HG03135 (cell line): Measurements from ENCODE around the gene FAM131A.

Experiments used
- ATAC-seq: cut with Tn5 transposase; IDR thresholded peaks from one replicate; pipeline ENCODE4 v1.9.1; 2021; ENCODE audit warnings: mild to moderate bottlenecking, moderate library complexity; ENCODE audit not compliant: unreplicated experiment

Gene FAM131A

DNA sequence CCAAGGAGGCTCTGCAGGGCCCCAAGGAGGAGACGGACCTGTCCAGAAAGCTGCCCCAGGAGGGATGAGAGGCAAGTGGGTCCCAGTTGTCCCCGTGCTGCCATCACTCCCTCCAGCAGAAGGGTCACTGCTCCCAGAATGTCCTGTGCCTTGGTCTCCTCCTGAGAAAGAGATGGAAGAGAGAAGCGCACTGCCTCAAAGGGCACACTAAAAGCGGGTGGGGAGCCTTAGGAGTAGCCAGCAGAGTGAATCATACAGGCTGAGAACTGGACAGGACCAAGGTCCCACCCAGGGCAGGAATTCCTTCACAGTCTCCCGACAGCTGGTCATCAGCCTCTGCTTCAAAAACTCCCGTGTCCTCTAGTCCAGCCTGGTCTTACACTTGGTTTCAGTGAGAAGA is 36.0 kb downstream of the FAM131A start:
- no peak for ATAC-seq

DNA sequence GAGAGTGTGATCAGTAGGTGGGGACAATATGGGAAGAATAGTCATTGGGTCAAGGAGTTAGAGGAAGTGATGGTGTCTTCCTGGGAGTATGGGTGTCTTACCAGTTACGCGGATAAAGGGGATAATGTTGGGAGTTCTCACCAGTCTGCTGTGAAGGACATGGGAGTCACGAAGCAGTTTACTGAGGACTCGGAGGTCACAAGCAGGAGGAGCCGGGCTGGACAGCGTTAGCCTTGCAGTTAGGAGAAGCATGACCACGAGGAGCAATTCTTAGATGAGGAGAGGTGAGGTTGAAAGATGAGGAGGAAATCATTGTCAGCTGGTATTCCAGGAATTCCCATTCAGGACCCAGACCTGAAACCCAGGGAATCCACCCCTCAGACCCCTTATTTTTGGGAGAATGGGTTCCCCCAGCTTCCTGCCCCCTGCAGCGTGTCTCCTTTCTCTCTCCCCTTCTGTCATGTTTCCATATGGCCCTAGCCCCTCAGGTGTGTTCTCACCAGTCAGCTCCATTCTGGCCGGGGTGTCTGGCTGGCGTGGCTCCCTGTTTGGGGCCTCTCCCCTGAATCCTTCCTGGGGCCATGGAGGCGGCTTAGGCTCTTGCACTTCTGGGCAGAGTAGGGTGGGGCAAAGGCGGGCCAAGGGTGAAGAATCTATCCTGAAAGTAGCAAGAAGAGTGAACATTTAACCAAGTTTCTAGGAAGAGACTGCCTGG is 38.5 kb downstream of the FAM131A start:
- no peak for ATAC-seq

DNA sequence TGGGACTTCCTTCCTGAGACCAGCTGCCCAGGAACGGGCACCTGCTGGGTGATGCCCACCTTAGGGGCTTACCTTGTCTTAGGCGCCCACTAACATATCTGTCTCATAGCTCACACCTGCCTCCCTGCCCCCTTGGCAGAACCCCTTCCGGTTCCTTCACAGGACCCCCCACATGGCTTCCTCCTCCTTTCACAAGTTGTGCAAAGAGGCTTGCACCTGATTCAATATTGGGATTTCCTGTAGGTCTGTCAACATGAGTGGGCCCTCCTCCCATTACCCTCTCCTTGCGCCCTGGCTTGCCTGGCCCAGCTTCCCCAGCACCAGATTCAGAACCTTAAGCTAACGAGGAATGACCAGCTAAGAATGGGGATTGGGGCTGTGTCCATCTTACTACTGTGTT is 40.0 kb downstream of the FAM131A start:
- no peak for ATAC-seq

DNA sequence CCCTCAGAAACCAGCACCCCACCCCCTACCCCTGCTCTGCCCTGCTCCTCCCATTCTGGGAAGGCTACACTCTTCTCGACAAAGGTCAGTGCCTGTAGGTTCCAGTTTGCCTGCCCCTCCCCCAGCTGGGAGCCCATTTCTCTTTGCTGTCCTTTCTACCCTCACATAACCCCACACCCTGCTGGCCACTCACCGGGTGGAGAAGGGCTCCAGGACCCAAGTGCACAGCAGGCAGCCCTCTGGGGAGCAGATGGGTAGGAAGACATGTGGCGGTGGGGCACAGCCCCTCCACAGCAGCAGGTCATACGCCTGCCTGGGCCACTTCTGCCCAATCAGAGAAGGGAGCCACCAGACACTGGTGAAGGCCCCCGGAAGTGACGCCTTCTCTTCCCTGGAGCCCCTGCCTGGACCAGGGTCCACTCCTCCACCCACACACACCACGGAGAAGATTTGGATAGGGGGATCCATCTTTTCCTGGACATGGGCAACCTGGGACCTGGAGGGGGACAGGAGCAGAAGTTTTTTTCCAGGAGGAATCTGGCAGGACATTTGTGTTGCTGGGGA is 40.6 kb downstream of the FAM131A start, which contains the start of gene THPO:
TSS of gene THPO (minus strand) at position 326 of the 564 bp plus-strand sequence. CDS start 1,948 bp downstream, outside the sequence.
- ATAC-seq, result no peak

DNA sequence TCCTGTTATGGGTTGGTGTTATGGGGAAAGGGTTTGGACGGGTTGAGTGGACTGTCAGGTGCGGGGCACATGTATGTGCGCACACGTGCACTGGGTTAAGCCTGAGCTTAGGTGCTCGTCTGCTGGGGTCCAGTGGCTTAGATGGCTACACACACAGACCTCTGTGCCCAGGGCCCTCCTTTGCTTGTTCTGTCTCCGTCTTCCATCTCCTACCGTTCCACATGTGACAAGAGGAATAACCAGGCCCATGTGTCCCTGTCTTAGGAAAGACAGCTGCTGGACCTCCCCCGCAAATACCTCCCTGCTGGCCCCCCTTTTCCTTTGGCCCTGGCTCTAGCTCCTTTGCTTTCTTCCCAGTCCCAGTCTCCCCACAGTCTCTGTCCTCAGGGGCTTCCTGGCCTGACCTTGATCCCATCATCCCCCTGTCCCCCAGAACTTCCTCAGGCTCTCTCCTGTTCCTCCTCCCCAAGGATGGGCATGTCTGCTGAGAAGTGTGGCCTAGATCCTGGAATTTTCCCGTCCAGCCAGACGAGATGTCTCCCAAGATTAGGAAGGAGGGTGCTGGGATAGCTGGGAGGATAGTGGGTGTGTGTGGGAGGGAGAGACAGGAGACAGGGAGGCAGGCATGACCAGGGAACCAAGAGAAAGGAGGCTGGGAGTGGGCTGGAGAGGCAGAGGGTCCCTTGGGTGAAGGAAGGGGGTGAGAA is 41.4 kb downstream of the FAM131A start:
- no peak for ATAC-seq

DNA sequence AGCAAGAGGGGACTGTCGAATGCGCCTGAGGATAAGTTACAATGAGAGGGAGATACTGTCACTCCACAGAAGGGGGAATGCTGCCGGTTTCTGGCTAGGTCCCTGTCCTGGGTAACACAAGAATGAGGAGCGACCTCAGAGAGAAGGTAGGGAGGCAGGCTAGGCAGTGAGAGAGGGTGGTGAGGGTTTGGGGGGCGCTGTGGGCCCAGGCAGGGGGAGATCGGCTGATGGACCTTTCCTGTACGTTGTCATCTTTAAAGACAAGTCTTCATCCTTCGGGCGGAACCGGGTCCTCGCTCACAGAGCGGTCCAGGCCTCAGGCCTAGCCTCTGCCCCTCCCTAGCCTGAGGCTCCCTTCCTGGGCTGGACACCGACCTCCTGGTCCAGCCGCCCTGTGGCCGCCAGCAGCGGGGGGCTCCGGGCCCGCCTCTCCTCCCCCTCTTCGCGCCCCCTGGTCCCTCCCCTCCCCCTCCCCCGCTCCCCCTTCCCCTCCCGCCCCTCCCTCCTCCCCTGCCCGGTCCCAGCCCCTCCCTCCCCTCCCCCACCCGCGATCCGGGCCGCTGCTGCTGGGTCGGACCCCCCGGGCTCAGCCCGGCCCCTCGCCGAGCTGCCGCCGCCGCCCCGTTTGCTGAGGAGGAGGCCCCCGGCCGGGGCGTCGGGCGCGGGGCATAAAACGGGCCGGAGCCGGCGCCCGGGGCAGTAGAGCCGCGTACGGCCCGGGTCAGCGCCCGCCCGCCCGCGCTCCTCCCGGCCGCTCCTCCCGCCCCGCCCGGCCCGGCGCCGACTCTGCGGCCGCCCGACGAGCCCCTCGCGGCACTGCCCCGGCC is 42.2 kb downstream of the FAM131A start, which contains the start of gene CHRD:
TSS of gene CHRD (plus strand) at position 697 of the 827 bp plus-strand sequence. CDS start 265 bp downstream, outside the sequence.
- ATAC-seq, result no peak

DNA sequence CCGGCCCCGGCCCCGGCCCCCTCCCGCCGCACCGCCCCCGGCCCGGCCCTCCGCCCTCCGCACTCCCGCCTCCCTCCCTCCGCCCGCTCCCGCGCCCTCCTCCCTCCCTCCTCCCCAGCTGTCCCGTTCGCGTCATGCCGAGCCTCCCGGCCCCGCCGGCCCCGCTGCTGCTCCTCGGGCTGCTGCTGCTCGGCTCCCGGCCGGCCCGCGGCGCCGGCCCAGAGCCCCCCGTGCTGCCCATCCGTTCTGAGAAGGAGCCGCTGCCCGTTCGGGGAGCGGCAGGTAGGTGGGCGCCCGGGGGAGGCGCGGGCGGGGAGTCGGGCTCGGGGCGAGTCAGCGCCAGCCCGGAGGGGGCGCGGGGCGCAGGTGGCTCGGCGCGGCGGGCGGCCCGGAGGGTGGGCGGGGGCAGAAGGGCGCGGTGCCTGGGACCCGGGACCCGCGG is 42.8 kb downstream of the FAM131A start:
- ATAC-seq, result no peak

DNA sequence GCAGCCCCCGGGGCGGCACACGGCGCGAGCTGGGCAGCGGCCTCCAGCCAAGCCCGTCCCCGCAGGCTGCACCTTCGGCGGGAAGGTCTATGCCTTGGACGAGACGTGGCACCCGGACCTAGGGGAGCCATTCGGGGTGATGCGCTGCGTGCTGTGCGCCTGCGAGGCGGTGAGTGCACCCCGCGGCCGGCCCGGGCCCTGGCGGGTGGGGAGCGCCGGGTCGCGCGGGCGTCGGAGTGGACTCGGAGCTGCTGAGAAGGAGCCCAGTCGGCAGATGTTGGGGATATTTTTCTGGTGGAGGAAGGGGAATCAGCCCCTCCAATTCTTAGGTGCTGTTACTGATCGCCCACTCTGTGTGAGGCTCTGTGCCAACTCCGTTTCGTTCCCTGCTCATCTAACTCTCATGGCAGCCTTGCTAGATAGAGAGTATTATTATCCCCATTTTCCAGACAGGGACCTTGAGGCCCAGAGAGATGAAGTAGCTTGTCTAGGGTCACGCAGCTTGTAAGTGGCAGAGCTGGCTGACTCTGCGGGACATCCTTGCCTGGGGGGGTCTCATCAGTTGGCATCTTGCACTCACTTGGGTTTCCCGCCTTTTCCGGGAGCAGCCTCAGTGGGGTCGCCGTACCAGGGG is 43.3 kb downstream of the FAM131A start:
- no peak for ATAC-seq

DNA sequence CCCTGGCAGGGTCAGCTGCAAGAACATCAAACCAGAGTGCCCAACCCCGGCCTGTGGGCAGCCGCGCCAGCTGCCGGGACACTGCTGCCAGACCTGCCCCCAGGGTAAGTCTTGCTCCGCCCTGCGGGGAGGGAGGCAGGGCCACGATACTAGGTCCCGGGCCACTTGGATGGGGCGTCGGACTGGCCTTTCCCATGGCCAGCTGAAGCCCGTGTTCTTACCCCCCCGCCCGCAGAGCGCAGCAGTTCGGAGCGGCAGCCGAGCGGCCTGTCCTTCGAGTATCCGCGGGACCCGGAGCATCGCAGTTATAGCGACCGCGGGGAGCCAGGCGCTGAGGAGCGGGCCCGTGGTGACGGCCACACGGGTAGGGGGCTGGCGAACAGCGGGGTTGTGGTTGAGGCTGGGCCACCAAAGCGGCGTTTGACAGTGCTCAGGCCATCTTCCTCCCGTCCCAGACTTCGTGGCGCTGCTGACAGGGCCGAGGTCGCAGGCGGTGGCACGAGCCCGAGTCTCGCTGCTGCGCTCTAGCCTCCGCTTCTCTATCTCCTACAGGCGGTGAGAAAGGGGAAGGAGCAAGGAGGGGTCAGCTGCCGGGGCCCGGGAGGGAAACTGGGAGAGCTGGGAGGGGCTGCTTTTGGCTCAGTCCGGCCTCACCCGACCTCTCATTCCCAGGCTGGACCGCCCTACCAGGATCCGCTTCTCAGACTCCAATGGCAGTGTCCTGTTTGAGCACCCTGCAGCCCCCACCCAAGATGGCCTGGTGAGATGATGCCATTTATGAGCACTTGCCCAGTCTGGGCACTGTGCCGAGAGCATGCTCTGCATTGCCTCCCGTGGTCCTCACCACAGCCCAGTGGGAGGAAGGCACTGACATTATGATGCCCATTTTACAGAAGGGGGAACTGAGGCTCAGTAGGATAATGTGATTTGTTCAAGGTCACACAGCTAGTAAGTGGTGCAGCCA is 44.1 kb downstream of the FAM131A start:
- ATAC-seq, result no peak

DNA sequence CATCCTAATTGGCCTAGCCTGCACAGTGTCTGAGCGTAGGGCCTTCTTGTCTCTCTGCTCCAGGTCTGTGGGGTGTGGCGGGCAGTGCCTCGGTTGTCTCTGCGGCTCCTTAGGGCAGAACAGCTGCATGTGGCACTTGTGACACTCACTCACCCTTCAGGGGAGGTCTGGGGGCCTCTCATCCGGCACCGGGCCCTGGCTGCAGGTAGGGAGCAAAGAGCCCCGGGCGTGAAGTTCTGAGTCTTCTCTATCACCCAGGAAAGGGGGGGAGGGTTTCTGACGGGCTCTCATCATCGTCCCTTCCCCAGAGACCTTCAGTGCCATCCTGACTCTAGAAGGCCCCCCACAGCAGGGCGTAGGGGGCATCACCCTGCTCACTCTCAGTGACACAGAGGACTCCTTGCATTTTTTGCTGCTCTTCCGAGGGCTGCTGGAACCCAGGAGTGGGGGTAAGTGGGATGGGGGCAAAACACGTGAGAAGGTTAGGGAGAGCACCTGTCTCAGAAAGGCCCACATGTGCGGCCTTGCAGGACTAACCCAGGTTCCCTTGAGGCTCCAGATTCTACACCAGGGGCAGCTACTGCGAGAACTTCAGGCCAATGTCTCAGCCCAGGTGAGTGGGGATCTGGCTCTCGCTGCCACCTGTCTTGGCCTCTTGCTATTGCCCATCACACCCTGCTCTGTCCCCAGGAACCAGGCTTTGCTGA is 45.1 kb downstream of the FAM131A start:
- ATAC-seq, result no peak

DNA sequence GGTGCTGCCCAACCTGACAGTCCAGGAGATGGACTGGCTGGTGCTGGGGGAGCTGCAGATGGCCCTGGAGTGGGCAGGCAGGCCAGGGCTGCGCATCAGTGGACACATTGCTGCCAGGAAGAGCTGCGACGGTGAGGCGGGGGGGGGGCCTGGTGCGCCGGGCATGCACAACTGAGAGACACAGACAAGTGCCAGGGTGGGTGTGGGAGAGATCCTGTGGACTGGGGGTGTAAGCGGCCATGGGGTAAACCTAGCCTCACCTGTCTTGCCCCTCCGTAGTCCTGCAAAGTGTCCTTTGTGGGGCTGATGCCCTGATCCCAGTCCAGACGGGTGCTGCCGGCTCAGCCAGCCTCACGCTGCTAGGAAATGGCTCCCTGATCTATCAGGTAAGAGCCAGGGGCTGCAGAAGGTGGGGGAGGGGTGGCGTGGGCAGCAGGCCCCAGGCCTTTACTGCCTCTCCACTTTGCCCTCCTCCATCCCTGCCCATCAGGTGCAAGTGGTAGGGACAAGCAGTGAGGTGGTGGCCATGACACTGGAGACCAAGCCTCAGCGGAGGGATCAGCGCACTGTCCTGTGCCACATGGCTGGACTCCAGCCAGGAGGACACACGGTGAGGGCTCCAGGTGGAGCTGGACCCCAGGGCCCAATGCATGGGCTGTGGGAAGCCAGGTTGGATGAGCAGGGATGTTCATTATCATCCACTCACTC is 45.8 kb downstream of the FAM131A start:
- ATAC-seq, result no peak

DNA sequence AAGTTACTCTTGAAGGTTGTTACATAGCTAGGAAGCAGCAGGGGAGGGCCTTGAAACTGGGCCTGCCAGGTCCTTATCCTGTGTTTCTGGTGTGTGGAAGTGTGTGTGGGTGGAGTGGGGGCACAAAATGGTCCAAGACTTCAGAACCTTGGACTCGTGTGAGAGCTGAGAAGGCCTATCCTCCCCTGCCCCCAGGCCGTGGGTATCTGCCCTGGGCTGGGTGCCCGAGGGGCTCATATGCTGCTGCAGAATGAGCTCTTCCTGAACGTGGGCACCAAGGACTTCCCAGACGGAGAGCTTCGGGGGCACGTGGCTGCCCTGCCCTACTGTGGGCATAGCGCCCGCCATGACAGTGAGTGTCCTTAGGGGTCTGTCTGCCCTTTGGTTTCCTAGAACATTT is 46.9 kb downstream of the FAM131A start:
- no peak for ATAC-seq

DNA sequence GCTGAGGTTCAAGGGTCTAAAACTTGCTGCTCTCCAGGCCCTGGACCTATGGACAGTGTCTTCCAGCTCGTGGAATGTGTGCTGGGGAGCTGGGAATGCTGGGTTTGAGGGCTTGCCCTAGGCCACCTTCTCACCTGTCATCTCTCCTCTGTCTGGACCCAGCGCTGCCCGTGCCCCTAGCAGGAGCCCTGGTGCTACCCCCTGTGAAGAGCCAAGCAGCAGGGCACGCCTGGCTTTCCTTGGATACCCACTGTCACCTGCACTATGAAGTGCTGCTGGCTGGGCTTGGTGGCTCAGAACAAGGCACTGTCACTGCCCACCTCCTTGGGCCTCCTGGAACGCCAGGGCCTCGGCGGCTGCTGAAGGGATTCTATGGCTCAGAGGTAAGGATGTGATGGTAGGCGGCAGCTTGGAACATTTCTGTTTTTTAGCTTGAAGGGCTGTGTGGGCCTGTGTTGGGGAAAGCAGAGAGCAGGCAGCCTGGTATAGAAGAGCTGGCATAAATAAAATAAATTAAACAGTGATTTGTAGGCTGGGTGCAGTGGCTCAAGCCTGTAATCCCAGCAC is 47.5 kb downstream of the FAM131A start:
- no peak for ATAC-seq

DNA sequence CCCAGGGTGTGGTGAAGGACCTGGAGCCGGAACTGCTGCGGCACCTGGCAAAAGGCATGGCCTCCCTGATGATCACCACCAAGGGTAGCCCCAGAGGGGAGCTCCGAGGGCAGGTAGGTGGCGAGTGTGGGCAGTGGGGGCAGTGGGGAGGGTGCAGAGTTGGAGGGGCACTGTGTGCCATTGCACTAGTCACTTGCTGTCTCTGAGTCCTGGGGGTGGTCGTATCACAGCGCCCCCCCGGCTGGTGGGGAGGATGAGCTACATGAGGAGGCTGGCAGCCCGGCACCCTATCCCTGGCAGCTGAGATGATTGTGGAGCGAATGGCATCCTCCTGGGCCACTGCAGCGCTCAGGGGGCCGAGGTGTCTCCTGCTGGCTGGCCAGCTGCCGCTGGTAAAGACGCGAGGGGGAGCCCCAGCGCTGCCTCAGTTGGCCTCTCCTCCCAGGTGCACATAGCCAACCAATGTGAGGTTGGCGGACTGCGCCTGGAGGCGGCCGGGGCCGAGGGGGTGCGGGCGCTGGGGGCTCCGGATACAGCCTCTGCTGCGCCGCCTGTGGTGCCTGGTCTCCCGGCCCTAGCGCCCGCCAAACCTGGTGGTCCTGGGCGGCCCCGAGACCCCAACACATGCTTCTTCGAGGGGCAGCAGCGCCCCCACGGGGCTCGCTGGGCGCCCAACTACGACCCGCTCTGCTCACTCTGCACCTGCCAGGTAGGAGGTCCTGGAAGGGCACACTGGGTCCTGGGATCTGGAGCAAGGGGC is 48.8 kb downstream of the FAM131A start:
- no peak for ATAC-seq

DNA sequence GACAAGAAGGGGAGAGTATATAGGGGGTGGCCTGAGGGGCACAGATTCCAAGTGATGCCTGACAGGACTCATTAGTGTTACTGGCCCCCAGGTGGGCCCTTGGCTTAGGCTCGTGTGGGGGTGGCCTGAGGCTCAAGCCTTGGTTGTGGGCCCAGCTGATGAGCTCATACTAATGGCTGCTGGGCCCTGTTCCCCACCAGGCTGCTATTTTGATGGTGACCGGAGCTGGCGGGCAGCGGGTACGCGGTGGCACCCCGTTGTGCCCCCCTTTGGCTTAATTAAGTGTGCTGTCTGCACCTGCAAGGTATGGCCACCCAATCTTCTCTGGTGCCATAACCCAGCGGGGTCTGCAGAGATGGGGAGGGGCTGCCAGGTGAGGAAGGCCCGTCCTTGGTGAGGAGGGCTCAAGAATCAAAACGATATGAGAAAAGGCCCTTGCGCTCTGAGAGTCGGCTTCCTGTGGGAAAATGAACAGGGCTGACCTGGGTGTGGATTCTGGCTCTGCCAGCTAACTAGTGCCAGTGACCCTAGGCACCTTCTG is 49.8 kb downstream of the FAM131A start:
- ATAC-seq, result no peak

DNA sequence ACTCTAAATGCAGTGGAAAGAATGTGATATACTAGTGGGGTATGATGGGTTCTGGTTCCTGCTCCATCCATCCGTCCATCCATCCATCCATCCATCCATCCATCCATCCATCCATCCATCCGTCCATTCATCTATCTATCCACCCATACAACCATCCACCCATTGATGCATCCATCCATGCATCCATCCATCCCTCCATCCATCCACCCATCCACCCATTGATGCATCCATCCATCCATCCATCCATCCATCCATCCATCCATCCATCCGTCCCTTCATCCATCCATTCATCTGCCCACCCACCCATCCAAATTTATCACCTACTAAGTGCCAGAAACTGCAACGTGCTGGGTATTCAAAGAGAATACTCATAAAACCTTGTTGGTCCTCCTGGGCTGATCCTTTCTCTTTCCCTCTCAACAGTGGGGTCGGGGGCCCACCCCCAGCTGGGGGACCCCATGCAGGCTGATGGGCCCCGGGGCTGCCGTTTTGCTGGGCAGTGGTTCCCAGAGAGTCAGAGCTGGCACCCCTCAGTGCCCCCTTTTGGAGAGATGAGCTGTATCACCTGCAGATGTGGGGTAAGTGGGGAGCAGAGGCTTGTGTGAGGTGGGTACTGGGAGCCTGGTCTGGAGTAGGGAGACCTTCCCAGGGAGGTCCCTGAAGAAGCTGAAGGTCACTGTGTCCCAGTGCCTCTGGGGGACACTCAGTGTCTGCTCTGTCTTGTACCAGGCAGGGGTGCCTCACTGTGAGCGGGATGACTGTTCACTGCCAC is 51.0 kb downstream of the FAM131A start:
- no peak for ATAC-seq
